HUES64 (cell line): ENCODE data around the gene CDK5R2.

ENCODE experiments used
- H3K27ac ChIP-seq: 2 replicates; pipeline ENCODE4 v1.7.0; 2013; ENCODE audit warnings: low read depth, low read length, inconsistent platforms
- H3K27me3 ChIP-seq: 2 replicates; pipeline ENCODE4 v1.6.1; 2013; ENCODE audit warnings: mild to moderate bottlenecking, low read length; ENCODE audit not compliant: insufficient read depth
- H3K36me3 ChIP-seq: 2 replicates; pipeline ENCODE4 v1.6.1; 2013; ENCODE audit warnings: mild to moderate bottlenecking, low read length; ENCODE audit not compliant: insufficient read depth
- H3K4me1 ChIP-seq: 2 replicates; pipeline ENCODE4 v1.6.1; 2013; ENCODE audit warnings: mild to moderate bottlenecking, low read length, moderate library complexity; ENCODE audit not compliant: insufficient read depth
- H3K4me3 ChIP-seq: 2 replicates; pipeline ENCODE4 v1.5.1; 2013; ENCODE audit warnings: mild to moderate bottlenecking, low read length, moderate library complexity
- H3K9ac ChIP-seq: 2 replicates; pipeline ENCODE4 v1.6.1; 2013; ENCODE audit warnings: mild to moderate bottlenecking, low read depth, low read length
- H3K9me3 ChIP-seq: 2 replicates; pipeline ENCODE4 v1.6.1; 2013; ENCODE audit warnings: low read depth, low read length; ENCODE audit not compliant: insufficient read depth
- WGBS: fragments of 150-250, 120-280 bp; methylation state at CpG from one replicate; pipeline ENCODE4 v1.1.7; 2013; ENCODE audit warnings: missing lambda C conversion rate; 5-methylcytosine and 5-hydroxymethylcytosine counted together

The CDK5R2 gene

DNA sequence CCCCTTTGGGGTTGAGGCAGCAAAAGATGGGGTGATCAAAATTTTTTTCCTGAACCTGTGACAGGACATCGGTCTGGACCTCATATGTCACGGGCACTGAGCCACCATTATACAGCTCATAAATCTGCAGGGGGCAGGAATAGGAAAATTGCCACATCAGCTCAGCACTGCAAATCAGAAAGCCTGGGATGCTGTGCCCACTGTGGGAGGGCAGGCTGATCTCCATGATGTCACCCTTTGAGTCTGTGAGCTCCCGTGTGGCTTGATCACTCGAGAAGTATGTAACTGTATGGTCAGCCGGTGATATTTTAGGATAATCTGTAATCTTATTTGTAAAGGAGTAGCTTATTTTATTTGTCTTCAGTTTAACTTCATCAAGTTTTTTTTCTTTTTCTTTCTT lies 51.4 kb downstream of the CDK5R2 start:
- H3K9ac ChIP-seq = no peak overlapping the region
- H3K9me3 ChIP-seq = no peaks in the 10 kb centered on the region
- H3K27ac ChIP-seq = no peak overlapping the region
- no peaks in the 10 kb centered on the region for H3K4me1 ChIP-seq
- H3K36me3 ChIP-seq = no peaks in the 10 kb centered on the region
- peaks cover 66% of the 10 kb centered on the region for H3K27me3 ChIP-seq
- no peak overlapping the region for H3K4me3 ChIP-seq
- WGBS = 90% methylated on average over 5 of the region's 5 CpGs
